NOMO-1 treated with DMSO at 0.1 percent for 48 hours (cell line): ENCODE results near the gene MGMT.

ENCODE experiments used
- DNase-seq: peaks from one replicate; lab custom pipeline; 2025; ENCODE audit not compliant: unreplicated experiment; lab: John Stamatoyannopoulos, UW

The MGMT gene

DNA sequence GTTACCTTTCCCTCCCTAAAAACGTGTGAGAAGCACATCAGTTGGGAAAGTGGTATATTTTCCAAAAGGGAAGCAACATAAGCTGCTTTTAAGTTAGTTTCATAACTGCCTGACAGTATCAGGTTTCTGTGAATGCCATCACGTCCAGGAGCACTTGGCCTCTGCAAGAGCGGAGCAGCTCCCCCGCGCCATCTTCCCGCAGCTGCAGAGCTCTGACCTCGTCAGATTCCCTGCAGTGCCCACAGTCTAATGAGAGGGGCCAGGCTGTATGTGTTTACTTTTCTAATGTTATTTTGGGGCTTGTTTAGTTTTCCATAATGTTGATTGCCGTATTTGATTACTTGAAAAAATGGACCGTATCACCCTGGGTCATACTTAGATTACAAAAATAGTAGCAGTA is 74.2 kb downstream of the MGMT start:
- DNase-seq, result no peak

DNA sequence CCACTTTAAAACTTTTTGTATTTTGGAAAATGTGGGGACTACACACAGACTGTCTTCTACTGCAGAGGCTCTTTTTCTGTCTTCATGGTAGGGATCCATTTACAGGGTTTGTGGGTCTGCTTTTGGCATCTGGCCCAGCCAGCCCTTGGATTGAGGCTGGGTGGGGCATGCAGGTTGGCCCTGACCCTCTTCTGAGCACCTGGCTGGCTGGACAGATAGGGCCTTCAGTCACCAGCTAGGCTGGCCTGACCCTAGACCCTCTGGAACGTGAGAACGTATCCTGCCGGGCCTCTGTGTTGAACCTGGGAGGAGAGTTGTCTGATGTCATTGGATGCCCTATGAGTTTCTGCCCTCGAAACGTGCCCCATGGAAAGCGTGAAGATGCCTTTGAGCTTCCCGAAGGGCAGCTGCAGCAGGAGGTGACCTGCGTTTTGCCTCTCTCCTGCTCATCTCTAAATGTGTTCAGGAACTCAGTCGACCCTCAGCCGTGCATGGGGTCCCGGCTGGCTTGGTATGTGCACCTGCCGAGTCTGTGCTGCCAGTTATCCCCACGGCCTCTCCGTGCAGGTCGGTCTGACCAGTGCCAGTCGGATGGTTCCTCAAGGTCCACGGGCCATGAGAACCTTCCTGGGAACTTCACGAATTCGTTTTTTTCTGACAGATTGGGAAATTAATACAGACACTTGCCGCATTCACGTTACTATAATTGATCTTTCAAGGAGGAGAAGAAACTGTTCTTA is 74.9 kb downstream of the MGMT start:
- no peak for DNase-seq

DNA sequence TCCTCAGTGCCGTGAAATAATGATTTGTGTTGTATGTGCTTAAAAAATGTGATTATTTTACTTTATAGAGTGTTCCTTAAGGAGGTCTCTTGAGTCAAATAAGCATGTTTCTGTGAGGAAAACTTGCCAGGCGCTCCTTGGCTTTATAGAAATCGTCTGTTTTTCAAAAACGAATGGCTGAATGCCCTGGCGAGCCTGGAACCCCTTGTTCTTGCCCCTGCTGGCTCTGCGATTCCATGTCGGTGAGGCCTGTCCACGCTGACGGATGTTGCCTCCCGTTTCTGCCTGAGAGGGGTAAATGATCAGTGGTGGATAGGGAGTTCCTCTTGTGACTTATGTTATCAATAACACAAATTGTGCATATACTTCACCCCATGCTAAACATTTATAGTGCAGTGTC is 75.5 kb downstream of the MGMT start:
- DNase-seq, result no peak

DNA sequence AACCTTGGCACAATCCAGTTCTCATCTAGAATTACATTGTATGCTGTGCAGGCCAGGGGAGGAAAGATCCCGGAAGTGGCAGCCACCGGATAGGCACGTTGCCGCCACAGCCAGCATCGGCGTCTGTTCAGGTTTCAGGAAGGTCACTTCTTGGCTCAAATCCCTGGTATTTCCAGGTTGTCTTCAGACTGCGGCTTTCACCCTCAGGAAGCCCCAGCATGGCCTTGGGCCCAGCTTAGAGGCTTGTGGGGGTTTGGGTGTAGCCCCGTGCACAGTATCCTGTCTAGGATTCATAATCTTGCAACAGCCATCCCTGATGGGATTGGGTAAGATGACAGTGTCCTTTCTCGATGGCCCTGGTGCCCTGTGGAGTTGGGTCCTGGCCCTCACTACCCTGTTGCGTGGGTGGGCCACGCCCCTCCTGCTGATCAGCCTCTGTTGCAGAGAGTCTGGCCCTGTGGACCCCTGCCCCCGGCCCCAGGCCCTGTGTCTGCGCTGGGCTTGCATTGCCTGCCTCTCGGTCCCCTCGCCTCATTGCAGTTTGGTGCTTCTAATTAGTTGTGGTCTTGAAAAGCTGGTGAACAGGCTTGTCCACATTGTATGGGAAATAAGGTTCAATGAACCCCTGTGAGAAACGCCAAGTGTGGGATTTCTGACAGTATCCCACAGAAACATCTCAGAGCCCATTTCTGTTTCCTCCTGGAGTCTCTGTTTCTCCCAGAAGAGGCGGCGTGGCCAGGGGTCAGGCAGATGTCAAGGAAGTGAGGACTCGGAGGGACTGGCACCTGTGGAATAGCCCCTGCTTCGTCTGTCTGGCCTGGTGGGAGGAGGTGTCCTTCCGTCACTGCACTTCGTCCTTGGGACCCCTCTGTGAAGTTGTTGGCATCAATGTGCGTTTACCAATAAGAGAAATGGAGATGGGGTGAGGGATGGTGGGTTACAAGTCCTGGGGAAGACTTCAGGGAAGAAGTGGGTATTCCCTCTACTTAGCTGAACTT is 77.5 kb downstream of the MGMT start:
- DNase-seq, result no peak

DNA sequence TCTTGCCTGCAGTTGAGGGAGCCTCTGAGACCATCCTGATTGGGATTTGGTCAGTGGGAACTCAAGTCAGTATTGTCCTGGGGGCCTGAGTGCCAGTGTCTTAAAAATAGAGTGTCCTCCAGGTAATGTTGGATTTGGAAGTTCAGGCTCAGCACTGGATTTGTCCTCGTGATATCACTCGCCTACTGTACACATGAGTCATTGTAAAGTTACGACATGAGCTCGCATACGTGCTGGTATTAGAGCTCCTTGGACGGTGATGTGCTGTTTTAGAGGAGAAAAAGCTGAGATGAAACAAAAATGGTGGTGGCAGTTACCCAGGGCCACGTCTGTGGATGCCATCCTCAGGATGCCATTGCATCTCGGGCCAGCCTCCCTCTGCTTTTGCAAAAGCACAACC is 78.2 kb downstream of the MGMT start:
- DNase-seq, result no peak

DNA sequence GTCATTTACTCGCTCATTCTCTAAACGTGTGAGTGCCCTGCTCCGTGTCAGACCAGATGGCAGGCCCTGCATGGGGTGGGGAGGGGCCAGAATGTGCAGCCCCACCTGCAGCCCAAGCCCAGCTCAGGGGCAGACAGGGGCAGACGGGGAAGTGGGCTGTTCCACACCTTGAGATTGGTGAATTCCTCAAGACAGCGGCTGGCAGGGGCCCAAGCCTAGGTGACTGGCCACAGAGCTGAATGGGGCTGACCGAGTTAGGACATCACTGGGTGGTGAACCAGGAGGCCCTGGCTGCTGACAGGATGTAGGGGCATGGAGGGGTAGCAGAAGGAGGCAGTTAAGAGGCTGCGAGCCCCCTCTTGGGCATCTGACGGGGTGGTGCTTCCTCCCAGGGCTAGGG is 79.1 kb downstream of the MGMT start:
- DNase-seq, result no peak

DNA sequence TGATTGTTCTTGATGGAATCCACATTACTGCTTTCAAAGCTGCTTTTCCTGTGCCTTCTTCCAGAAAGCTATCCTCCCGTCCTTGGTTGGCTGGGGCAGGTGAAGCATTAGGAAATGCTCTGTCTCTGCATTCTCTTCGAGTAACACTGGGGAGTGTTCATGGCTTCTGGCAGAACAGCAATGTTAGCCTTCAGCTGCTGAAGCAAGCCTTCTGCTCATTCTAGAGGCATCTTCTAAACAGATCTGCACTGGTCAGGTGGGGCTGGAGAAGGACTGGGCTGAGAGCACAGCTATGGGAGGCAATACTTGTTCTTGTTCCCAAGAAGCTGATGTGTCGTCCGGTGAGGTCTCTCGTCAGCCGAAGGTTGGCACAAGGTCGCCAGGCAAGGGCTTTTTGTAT is 80.6 kb downstream of the MGMT start:
- no peak for DNase-seq

DNA sequence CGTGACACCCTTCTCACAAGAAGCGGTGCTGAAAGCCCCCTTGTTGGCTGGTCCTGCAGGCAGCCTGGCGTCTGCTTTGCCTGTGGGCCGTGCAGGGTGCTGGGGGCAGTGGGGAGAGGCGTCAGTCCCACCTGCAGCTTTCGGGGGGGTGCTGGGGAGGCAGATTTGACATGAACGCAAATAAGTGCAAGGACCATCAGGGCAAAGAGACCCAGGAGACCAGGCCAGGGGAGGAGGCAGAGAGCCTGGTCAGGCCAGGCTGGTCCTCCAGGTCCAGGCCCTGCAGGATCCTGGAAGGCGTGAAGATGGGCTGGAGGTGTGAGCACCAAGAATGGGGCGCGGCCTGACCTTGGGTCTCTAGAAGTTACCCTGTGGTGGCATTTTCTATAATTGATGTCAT is 81.6 kb downstream of the MGMT start:
- DNase-seq, result no peak

DNA sequence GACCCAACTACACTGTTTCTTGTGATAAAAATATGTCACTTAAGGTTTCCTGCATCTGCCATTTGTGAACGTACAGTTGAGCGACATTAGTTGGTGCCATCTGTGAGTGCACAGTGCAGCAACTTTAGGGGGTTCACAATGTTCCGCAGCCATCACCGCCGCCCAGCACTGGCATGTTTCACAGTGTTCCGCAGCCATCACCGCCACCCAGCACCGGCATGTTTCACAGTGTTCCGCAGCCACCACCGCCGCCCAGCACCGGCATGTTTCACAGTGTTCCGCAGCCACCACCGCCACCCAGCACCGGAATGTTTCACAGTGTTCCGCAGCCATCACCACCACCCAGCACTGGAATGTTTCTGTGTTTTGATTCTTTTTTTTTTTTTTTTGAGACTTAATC is 83.0 kb downstream of the MGMT start:
- DNase-seq, result no peak

DNA sequence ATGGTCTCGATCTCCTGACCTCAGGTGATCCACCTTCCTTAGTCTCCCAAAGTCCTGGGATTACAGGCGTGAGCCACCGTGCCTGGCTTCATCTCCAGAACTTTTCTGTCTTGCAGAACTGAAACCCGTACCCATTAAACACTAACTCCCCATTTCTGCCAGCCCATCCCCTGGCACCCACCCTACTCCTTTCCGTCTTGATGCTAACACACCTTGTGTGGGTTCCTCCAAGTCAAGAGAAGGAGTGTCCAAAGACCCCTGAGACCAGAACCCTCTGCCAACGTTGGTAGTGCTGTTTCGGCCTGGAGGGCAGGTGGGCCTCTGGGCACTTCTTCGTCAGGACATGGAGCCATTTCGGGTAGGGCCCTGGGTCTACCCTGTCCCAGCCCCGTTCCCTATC is 83.6 kb downstream of the MGMT start:
- DNase-seq, result no peak

DNA sequence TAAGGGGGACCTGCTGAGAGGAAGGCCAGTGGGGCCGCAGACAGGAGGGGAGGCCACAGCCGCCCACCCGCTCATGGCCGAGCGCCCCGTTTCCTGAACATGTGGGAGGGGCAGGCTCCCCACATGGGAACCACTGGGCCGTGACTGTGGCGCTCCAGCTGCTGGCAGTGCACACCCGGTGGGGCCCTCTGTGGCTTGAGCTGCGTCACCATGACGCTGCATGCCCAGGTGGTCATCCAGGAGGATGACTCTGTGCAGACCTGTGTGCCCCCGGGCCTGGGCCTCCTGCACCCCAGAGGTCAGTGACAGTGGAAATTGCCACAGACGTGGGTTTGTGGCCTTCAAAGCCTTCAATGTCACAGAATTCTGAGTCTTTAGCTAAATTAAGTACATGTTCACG is 85.1 kb downstream of the MGMT start:
- DNase-seq, result no peak

DNA sequence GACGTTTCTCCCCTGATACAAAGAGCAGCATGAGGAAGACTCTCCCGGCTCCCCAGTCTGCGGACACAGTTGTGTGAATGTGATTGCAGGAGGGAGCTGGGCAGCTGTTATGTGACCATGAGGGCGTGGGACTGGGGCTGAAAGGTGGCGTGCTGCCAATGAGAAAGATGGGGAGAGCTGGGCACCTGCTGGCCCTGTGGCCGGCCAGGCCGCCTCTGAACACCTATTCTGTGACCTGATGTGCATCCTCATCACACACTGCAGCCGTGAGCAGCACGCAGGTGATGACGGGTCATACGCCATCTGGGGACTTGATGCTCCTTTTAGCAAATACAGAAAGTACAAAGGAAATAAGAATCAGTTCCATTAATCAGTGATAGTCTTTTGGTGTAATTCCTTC is 86.9 kb downstream of the MGMT start:
- no peak for DNase-seq

DNA sequence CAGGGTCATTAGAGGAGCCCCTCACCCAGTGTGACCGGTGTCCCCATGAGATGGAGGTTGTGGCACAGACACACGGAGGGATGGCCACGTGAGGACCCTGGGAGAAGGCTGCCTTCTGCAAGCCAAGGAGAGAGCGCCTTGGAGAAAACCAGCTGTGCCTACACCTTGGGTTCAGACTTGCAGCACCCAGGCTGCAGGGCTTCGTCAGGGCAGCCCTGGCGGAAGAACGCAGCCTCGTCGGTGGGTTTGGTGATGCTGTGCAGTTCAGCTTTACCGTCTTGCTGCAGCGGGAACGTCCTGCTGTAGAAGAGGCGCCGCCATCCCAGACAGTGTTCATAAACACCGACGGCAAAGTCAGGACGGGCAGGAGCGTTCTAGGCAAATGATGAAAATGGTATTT is 89.3 kb downstream of the MGMT start:
- DNase-seq, result no peak

DNA sequence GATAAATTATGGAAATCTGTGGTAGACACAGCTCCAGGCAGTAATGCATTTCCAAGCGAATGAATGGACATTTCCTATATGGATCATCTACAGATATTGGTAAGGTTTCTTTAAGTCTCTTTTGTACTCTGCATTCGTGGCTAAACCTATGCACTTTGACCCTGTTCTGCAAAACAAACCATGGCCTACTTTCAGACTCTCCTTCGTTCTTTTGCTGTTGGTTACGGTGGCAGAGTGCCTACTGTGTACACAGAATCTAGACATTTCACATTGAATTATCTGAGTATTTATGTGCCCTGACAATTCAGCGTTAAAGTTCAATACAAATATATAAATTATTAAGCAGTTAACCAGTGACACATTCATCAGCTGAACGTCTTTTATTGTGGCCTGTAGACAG is 93.3 kb downstream of the MGMT start:
- DNase-seq, result no peak

DNA sequence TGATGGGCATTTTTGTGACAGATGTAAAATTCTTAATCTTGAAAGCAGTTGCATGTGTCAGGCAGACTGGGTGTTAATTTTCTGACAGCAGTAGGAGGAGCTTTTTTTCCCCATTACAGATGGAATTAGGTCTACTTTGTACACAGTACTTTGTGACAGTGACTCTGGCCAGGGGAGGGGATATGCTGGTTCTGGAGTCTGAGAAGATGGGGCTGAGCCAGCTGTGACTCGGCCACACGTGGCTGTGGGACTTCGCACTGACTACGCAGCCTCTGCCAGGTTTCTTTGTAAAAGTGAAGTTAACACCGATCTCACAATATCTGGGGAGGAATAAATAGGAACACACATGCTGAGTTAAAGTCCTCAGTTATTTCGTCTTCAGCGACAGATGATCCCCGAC is 95.4 kb downstream of the MGMT start:
- no peak for DNase-seq

DNA sequence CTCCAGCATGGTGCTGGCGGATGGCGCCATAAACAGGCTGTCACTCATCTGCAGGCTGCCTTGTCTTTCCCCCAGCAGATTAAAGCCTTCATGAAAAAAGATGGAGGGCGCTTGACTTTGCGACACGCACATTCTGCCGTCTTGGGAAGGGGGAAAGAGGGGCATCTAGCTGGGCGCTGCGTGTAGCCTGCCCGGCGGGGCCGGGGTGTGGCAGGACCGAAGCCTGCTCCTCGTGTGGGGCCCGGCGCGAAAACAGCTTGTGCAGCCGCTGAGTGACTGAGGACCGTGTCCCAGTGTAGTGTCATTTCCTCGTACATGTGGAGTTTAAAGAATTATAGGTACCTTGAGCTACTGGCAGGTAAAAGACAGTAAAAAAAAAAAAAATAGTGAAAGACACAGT is 97.9 kb downstream of the MGMT start:
- DNase-seq, result no peak

DNA sequence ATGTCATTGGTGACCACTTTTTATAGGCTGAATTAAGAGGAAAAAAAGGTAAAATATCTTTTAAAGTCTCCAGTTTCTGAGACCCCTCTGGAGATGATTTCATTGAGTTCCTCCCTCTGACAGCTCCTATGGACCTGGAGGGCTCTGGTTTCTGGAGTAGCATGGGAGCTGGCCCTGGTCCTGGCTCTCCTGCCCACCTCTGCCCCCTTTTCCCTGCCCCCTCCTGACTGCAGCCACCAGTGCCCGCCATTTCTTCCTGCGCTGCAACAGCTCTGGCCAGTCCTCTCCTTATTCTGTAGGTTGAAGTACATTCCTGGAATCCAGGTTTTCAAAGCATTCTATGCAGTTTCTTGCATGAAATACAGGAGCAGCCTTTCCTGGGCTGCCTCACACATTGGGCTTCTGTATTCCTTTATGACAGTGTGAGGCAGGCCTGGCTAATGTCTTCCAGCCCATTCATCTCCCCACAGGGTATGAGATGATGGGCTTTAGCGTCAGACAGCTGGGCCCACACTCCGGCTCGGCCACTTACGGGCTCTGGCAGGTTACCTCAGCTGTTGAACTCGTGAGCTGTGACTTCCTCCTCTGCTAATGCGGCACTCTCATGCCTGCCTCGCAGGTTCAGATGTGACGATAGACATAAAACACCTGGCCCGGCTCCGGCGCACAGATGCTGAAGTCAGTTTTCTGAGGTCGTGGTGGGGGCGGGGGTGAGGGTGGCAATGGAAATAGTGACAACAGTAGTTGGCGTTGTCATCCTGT is 101.7 kb downstream of the MGMT start:
- DNase-seq, result no peak

DNA sequence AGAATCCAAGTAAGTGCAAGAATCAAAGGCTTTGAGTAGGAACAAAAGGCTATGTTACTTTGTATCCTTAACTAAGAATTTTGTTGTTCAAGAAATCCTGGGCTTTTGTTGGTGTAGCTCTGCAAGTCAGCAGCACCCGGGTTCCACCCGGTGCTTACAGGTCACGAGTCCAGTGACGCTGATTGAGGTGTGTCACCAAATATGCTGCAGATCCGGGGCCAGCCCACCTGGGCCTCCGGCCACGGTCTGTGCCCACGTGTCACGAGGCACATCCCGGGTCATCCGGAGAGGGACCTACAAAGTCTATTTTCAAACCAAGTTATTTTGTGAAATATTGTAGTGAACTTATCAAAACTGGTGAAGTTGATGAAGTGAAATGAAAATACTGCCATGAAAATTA is 103.1 kb downstream of the MGMT start:
- no peak for DNase-seq

DNA sequence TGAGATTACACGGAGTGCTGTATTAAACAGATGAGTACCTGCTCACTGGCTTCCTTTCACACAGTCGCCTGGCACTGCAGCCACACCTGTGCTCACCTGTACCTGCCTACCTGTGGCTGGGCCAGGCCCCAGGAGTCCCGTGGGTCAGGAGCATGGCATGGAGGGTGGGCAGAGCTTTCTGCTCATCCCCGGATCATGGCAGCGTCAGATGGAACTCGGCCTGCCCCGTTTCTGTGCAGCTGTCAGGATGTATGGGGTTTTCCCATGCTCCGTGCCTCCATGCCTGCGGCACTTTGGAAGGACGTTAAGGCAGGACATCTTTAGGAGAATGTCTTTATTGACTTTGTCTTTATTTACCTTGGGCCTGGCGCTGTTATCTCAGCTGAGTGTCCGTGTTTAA is 112.2 kb downstream of the MGMT start:
- DNase-seq, result no peak

DNA sequence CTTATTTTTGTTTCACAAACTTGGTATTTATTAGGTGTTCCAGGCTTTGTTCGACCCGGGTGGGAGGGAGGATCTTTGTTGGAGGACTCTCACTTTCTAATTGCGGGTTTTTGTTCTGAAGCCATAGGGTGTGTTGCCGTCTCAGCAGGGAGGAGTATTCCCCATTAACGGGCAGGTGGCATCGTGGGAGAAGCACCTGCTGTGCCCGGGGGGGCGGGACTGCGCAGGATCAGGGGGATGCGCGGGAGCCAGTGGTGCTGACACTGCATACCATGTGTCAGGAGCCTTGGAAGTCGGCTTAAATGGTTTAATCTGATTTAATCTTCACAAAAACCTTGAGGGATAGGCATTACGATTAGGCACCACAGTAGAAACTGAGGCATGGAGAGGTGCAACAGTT is 113.0 kb downstream of the MGMT start:
- DNase-seq, result no peak

DNA sequence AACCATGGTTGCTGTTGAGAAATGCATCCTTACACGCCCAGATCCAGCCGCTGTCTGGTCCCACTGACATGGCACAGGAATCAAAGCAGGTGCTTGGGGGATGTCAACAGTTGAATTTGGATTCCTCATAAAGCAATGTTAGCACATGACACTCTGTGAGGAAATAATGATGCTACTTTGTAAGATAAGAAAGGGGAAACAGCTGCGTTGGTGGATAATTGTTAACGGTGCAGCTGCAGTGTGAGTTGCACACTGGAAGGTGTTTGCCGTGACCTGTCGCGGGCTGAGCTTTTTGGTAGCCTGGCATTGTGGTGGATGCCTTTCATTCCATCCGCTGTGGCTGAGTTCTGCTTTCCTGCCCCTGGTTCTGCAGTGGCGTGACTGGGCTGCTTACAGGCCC is 113.9 kb downstream of the MGMT start:
- no peak for DNase-seq
